HepG2 (cell line): ENCODE results near the gene VDAC1. TPM values are rescaled to one million over a fixed set of nuclear protein-coding genes. Genes with fewer than 3 reads are reported as not detected.
A peak's percentile ranks its signal among the peaks of the same experiment; 100 is the strongest.

Experiments used
- DRAP1 ChIP-seq: IDR thresholded peaks from 2 replicates; pipeline ENCODE4 v1.6.1; 2016; ENCODE audit warnings: missing genetic modification reagents, missing compliant biosample characterization
- HDAC1 ChIP-seq: sonication (generic); formaldehyde crosslinking; IDR thresholded peaks from 2 replicates; pipeline ENCODE4 v1.5.1; 2020; ENCODE audit warnings: mild to moderate bottlenecking, missing genetic modification reagents
- KAT2B ChIP-seq: fragments of 150-350 bp; IDR thresholded peaks from 2 replicates; pipeline ENCODE4 v1.6.1; 2014; ENCODE audit warnings: low read depth, low read length, borderline replicate concordance
- KAT7 ChIP-seq: IDR thresholded peaks from 2 replicates; pipeline ENCODE4 v1.6.1; 2018; ENCODE audit warnings: borderline replicate concordance, missing compliant biosample characterization
- KDM1A ChIP-seq: IDR thresholded peaks from 2 replicates; pipeline ENCODE4 v1.6.1; 2016; ENCODE audit warnings: missing compliant biosample characterization
- KDM5B ChIP-seq: sonication (generic); formaldehyde crosslinking; IDR thresholded peaks from 2 replicates; pipeline ENCODE4 v1.4.0; 2020; ENCODE audit warnings: missing genetic modification reagents, mild to moderate bottlenecking, borderline replicate concordance
- SOX6 ChIP-seq, 2 experiments: fragments of 450-650 bp in 1 of 2; sonication (generic) in 1 of 2; formaldehyde crosslinking in 1 of 2; IDR thresholded peaks; 2 replicates each; pipeline versions ENCODE4 v1.4.0 to v1.6.1; 2017 to 2020; ENCODE audit warnings: antibody characterized with exemption in 1 of 2, mild to moderate bottlenecking in 1 of 2, missing genetic modification reagents in 1 of 2
- SP5 ChIP-seq: IDR thresholded peaks from 2 replicates; pipeline ENCODE4 v1.6.1; 2016; ENCODE audit warnings: low read depth, borderline replicate concordance
- TAF15 ChIP-seq: fragments of 200-400 bp; formaldehyde crosslinking; IDR thresholded peaks from one replicate; pipeline ENCODE4 v1.6.1; 2018; ENCODE audit warnings: mild to moderate bottlenecking, low read depth, low read length; ENCODE audit not compliant: poor library complexity, severe bottlenecking
- ZBTB49 ChIP-seq: sonication (generic); formaldehyde crosslinking; IDR thresholded peaks from 2 replicates; pipeline ENCODE4 v1.4.0; 2020; ENCODE audit warnings: missing genetic modification reagents, borderline replicate concordance
- ZMAT5 ChIP-seq: sonication (generic); formaldehyde crosslinking; IDR thresholded peaks from 2 replicates; pipeline ENCODE4 v1.5.0; 2020; ENCODE audit warnings: mild to moderate bottlenecking, low read depth, missing genetic modification reagents, borderline replicate concordance
- ZNF138 ChIP-seq: sonication (generic); formaldehyde crosslinking; IDR thresholded peaks from 2 replicates; pipeline ENCODE4 v1.5.0; 2020; ENCODE audit warnings: mild to moderate bottlenecking, low read depth, missing genetic modification reagents
- ZNF543 ChIP-seq: sonication (generic); formaldehyde crosslinking; IDR thresholded peaks from 2 replicates; pipeline ENCODE4 v1.4.0; 2020; ENCODE audit warnings: mild to moderate bottlenecking, missing genetic modification reagents
- ZNF549 ChIP-seq: sonication (generic); formaldehyde crosslinking; IDR thresholded peaks from 2 replicates; pipeline ENCODE4 v1.5.0; 2020; ENCODE audit warnings: missing genetic modification reagents
- ZNF646 ChIP-seq: sonication (generic); formaldehyde crosslinking; IDR thresholded peaks from 2 replicates; pipeline ENCODE4 v1.9.0; 2021; ENCODE audit warnings: mild to moderate bottlenecking, missing genetic modification reagents
- ZNF691 ChIP-seq: sonication (generic); formaldehyde crosslinking; IDR thresholded peaks from 2 replicates; pipeline ENCODE4 v1.4.0; 2020; ENCODE audit warnings: missing genetic modification reagents, low read depth, mild to moderate bottlenecking, borderline replicate concordance
- ZNF775 ChIP-seq: sonication (generic); formaldehyde crosslinking; IDR thresholded peaks from 2 replicates; pipeline ENCODE4 v1.4.0; 2020; ENCODE audit warnings: missing genetic modification reagents, mild to moderate bottlenecking, moderate library complexity, borderline replicate concordance
- ZNF879 ChIP-seq: sonication (generic); formaldehyde crosslinking; IDR thresholded peaks from 2 replicates; pipeline ENCODE4 v1.8.1; 2023; ENCODE audit warnings: missing genetic modification reagents
- polyA plus RNA-seq, 8 experiments: library from polyadenylated mRNA; depleted of rRNA in 3 of 8; stranded (reverse) in 7 of 8; unstranded in 1 of 8; fragments of >200 nt; fragmentation: Illumina TruSeq in 4 of 8; extraction: Trizol in 4 of 8; gene quantifications; 2 replicates each; pipeline versions ENCODE4 v1.2.1 to v1.2.3, GENCODE V29; 2011 to 2016; ENCODE audit warnings: low read depth in 4 of 8, missing spikeins in 1 of 8, mixed read lengths in 1 of 8; ENCODE audit not compliant: insufficient read depth in 1 of 8
- total RNA-seq, 5 experiments: library from RNA; depleted of rRNA; stranded (reverse); fragments of >200 nt; fragmentation: Illumina TruSeq; extraction: Trizol; gene quantifications; 2 replicates each; pipeline ENCODE4 v1.2.3, GENCODE V29; 2016; ENCODE audit warnings: low read depth in 1 of 5

Gene VDAC1
- total and polyA plus RNA-seq, 2 of the 13 experiments (the other 11 are each of a cell fraction or from before 2014, with no cell fraction given), result 112 to 380 TPM

GRCh38 chr5:133968204-133968980, 36.4 kb downstream of the VDAC1 start, which contains the start of gene C5orf15 (continued):
- no peak for TF ChIP-seq SOX6 (IDR thresholded peaks at IDR 0.05)
- peak; percentile 72 for TF ChIP-seq SOX6 (CRISPR knock-in tag; IDR thresholded peaks at IDR 0.05)
- TF ChIP-seq HDAC1 (CRISPR knock-in tag), result peak; percentile 75
- no peak for TF ChIP-seq KDM1A
- no peak for TF ChIP-seq ZNF646
- no peak for TF ChIP-seq ZNF549 (CRISPR knock-in tag)
- TF ChIP-seq ZNF879 (CRISPR knock-in tag), result no peak
- TF ChIP-seq ZNF691, result peak; percentile 0; the same call in 1 of the 2 replicates
- 0 out of 2 replicates have a peak, but pooled peaks have one; percentile 76 for TF ChIP-seq ZNF138
- TF ChIP-seq KDM5B, result peak; percentile 86; the same call in 1 of the 2 replicates
- peak; percentile 23 for TF ChIP-seq TAF15
- no peak for TF ChIP-seq ZBTB49
- peak; percentile 98 for TF ChIP-seq DRAP1
- TF ChIP-seq KAT7 (CRISPR knock-in tag), result no peak; the same call in 1 of the 2 replicates
- TF ChIP-seq ZMAT5 (CRISPR knock-in tag), result no peak
- no peak for TF ChIP-seq ZNF775 (CRISPR knock-in tag)
- TF ChIP-seq SP5 (CRISPR knock-in tag), result 0 out of 2 replicates have a peak, but pooled peaks have one; percentile 17
- TF ChIP-seq KAT2B, result no peak
- peak; percentile 38; the same call in 1 of the 2 replicates for TF ChIP-seq ZNF543 (CRISPR knock-in tag)
